Measurements from ENCODE around the gene SDHAF4.
"Not testable (repeated sequence)": the region's sequence is repeated elsewhere in the genome, so short reads cannot be mapped to it uniquely, and the experiment has no call there.

SDHAF4 gene

DNA sequence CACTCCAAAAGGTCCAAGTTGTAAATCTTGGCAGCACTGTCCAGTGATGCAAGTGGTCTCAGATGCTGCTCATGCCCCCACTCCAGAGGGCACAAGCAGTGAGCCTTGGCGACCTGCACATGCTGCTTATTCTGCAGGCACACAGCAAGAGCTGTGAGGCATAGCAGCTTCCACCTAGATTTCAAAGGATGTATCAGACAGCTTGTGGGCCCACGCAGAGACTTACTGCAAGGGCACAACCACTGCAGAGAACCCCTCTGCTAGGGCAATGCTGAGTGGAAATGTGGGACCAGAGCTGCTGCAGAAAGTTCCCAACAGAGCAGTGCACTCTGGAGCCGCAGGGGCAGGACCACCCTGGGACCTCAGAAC is 26.4 kb downstream of the SDHAF4 start:
- FAIRE-seq: no peak

DNA sequence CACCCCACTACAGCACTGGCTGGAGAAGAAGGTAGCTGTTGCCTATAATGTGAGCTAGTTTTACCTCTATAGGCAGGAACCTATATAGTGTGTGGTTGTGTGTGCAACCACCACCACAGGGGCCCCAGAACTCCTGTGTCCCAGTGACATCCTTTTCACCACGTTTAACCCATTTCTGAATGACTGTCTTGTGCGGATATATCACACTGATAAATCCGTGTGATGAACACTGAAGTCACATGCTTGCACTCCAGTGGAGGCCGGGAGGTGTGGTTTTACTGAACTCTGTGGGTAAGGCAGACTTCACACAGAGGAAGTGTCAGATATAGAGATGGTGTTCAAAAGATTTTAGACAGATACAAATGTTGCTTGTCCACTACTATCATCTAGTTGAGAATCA is 32.5 kb downstream of the SDHAF4 start:
- FAIRE-seq: no peak

DNA sequence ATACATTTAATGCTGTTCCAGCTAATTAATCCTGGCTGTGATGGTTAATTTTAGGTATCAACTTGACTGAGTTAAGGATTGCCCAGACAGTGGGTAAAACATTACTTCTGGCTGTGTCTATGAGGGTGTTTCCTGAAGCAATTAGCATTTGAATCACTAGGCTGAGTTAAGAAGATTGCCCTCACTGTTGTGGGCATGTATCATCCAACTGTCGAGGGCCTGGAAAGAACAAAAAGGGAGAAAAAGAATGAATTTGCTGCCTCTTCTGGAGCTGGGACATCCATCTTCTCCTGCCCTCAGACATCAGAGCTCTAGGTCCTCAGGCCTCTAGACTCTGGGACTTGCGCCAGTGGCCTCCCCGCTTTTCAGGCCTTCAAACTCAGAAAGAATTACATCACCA is 34.3 kb downstream of the SDHAF4 start:
- no peak for FAIRE-seq

DNA sequence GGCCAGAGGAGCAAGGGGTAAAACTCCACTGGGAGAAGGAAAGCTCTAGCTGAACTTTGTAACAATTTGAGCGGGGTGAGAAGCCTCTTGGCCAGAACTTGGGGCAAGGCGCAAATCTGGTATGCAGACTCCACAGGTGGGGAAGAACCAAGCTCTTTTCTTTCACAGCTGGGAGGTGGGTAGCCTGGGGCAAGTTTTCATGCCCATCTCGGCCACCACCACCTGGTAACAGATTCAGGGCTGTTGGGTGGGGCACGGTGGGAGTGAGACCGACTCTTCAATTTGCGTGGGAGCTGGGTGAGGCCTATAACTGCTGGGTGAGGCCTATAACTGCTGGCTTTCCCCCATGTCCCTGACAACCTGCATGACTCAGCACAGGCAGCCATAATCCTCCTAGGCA is 37.5 kb downstream of the SDHAF4 start:
- FAIRE-seq: no peak

DNA sequence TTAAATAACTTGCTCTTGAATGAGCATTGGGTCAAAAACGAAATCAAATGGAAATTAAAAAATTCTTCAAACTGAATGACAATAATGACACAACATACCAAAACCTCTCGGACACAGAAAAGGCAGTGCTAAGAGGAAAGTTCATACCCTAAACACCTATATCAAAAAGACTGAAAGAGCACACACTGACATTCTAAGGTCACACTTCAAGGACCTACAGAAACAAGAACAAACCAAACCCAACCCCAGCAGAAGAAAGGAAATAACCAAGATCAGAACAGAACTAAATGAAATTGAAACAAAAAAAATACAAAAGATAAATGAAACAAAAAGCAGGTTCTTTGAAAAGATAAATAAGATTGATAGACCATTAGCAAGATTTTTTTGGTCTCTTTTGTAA is 40.6 kb downstream of the SDHAF4 start:
- not testable (repeated sequence) for FAIRE-seq

DNA sequence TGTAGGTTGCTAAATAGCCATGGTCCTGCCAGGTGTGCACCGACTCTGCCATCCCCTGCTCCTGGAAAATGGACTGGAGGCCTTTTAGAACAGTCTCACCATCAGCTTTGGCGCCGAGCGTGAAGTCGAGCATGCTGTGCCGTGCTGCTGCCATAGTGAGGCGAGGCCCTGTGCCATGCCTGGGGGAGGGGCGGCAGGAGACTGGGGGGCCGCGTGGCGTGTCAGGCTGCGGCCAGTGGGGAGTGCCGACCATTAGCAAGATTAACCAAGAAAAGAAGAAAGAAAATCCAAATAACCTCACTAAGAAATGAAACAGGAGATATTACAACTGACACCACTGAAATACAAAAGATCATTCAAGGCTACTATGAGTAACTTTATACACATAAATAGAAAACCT is 42.5 kb downstream of the SDHAF4 start:
- FAIRE-seq: not testable (repeated sequence)

DNA sequence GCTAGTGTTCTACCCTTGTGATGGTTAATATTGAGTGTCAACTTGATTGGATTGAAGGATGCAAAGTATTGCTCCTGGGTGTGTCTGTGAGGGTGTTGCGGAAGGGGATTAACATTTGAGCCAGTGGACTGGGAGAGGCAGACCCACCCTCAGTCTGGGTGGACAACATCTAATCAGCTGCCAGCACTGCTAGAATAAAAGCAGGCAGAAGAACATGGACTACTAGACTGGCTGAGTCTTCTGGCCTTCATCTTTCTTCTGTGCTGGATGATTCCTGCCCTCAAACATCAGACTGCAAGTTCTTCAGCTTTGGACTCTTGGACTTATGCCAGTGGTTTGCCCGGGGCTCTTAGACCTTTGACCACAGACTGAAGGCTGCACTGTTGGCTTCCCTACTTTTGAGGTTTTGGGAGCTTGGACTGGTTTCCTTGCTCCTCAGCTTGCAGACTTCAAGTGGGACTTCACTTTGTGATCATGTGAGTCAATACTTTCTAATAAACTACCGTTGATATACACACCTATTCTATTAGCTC is 50.1 kb downstream of the SDHAF4 start:
- no peak for FAIRE-seq

DNA sequence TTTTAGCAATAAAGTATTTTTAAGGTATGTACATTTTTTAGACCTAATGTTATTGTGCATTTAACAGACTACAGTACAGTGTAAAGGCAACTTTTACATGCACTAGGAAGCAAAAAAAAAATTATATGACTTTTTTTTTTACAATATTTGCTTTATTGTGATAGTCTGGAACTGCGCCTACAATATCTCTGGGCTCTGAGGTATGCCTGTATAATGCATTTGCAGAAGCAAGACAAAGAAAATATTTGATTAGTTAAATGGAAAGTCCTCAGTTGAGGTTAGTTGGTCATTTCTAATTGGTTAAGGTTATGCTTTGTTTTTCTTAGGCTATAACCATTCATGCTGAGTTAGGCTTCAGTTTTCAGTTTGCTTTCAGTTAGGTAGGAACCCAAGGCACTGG is 54.0 kb downstream of the SDHAF4 start:
- FAIRE-seq: no peak

DNA sequence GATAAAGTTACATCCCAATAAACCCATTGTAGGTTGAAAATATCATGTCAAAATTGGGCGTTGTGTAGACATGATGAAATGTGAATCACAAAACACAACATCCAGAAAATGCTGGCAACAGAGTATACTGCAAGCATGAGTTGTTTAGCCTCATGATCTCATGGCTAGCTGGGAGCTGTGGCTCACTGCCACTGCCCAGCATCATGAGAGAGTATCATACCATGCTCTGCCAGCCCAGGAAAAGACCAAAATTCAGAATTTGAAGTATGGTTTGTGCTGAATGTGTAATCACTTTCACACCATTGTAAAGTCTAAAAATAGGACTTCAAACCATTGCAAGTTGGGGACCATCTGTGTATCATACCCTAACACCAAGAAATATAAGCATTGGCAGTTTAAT is 55.7 kb downstream of the SDHAF4 start:
- no peak for FAIRE-seq

DNA sequence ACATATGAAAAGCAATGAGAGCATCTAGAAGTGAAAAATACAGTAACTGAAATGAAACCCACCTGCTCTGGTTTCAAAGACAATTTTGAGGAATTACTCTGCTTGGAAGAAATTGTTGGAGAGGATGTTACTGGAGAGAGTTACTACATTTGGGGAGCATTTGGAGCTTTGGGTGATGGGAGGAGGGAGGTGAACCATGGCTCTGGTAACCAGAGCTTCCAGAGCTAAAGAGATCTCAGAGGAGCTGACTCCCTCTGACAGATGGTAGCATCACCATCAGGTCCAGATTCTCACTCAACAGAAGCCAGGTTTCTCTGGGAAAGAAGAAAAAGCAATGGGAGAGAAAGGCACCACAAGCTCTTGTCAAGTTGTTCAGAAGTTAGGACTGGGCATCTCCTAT is 58.7 kb downstream of the SDHAF4 start:
- no peak for FAIRE-seq

DNA sequence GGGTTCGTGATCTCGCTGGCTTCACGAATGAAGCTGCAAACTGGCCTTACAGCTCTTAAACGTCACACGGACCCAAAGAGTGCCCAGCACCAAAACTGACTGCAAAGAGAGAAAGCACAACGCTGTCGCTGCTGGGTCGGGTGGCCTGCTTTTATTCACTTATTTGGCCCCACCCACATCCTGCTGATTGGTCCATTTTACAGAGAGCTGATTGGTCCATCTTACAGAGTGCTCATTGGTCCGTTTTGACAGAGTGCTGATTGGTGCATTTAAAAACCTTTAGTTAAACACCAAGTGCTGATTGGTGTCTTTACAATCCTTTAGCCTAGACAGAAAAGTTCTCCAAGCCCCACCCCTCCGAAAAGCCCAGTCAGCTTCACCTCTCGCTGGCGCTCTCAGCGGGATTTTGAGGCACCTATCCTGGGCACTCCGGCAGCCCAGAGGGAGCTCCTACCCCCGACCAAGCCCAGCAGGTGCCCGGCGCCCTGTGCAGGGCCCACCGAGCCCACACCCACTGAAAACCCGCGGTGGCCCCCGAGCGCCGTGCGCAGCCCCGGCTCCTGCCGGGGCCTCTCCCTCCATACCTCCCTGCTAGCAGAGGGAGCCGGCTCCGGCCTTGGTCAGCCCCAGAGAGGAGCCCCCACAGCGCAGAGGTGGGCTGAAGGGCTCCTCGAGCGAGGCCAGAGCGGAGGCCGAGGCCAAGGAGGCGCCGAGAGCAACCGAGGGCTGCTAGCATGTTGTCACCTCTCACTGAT is 60.9 kb downstream of the SDHAF4 start:
- FAIRE-seq: no peak

DNA sequence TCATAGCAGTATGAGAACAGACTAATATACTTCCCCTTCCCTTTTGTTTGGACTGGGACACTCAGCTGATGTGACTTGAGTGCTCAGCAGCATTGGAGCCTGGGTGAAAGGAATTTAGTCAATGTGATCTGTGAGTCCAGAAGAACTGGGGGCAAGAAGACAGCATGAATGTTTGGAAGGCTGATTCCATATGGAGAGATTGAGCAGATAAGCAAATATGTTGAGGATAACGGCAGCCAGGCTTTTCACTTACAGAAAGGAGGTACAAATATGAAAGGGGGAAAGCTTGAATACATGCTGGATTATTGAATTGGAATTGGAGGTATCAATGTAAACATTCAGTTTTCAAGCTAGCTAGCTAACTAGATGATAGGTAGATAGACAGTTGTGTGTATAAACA is 63.2 kb downstream of the SDHAF4 start:
- FAIRE-seq: no peak

DNA sequence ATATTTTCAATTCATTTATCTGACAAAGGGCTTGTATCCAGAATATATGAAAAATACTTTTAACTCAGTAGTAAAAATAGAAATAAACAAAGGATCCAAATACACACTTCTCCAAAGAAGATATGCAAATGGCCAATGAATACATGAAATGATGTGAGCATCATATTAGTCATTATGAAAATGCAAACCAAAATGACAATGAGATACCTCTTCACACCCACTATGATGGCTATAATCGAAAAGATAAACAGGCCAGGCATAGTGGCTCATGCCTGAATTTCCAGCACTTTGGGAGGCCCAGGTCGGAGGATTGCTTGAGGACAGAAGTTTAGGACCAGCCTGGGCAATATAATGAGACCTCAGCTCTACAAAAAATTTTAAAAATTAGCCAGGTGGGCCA is 67.1 kb downstream of the SDHAF4 start:
- FAIRE-seq: no peak

DNA sequence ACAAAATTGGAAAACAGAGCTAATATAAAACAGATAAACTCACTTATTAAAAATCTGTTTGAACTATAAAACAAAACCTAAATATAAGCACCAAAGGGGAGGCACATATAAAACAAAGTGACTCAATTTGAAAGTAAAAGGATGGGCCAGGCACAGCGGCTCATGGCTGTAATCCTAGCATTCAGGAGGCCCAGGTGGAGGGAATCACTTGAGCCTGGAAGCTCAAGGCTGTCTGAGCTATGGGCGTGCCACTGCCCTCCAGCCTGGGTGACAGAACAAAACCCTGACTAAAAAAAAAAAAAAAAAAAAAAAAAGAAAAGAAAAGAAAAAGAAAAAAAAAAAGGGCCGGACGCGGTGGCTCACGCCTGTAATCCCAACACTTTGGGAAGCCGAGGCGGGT is 69.9 kb downstream of the SDHAF4 start:
- FAIRE-seq: no peak

DNA sequence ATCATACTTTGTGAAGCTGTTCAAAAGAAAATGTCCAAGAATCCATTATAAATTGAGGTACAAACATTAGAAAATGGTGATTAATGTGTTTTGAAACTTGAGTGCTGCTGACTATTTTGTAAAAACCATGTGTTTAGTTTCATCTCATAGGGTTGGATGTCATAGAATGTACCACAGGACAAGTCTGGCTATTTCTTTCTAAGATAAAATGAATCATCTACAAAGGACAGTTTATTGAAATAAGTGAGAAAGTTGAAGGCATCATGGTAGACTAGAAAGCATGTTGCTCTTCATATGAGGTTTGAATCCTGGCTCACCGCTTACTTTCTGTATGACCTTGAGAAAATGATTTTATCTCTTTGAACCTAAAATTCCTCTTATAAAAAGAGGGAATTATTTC is 71.7 kb downstream of the SDHAF4 start:
- no peak for FAIRE-seq

Measured in endometrium (tissue), 2 donors.